GM23338 (cell line): ENCODE measurements around the gene ZC3H13.

Experiments
- CREB1 ChIP-seq: fragments of 250-450 bp; sonication (Bioruptor Pico); IDR thresholded peaks from 2 replicates; pipeline ENCODE4 v1.5.0; 2020; ENCODE audit warnings: low read depth, mild to moderate bottlenecking, moderate library complexity
- CTCF ChIP-seq, 2 experiments: fragments of 200-600 bp in 1 of 2; sonication (generic) in 1 of 2; conservative IDR thresholded peaks; 2 replicates each; pipeline versions ENCODE4 v1.5.1 to v1.6.1; 2016 to 2017; ENCODE audit warnings: antibody characterized with exemption in 2 of 2, low read depth in 2 of 2, mild to moderate bottlenecking in 2 of 2, moderate library complexity in 1 of 2
- EZH2 ChIP-seq: fragments of 200-600 bp; sonication (generic); IDR thresholded peaks from one replicate; pipeline ENCODE4 v1.8.0; 2017; ENCODE audit warnings: antibody characterized with exemption, mild to moderate bottlenecking, low read depth; ENCODE audit not compliant: unreplicated experiment
- EZH2phosphoT487 ChIP-seq: fragments of 200-600 bp; sonication (generic); IDR thresholded peaks from one replicate; pipeline ENCODE4 v1.8.1; 2018; ENCODE audit warnings: antibody characterized with exemption; ENCODE audit not compliant: unreplicated experiment
- NANOG ChIP-seq: IDR thresholded peaks from 2 replicates; pipeline ENCODE4 v1.6.1; 2016; ENCODE audit warnings: antibody characterized with exemption, borderline replicate concordance
- POLR2AphosphoS5 ChIP-seq: IDR thresholded peaks from 2 replicates; pipeline ENCODE4 v1.6.1; 2016; ENCODE audit warnings: antibody characterized with exemption, low read depth
- REST ChIP-seq: IDR thresholded peaks from one replicate; pipeline ENCODE4 v1.6.1; 2018; ENCODE audit warnings: antibody characterized with exemption; ENCODE audit not compliant: unreplicated experiment
- ZNF114 ChIP-seq: fragments of 250-450 bp; sonication (Bioruptor Pico); IDR thresholded peaks from 2 replicates; pipeline ENCODE4 v1.5.0; 2020; ENCODE audit warnings: mild to moderate bottlenecking, moderate library complexity

GRCh38 chr13:46050771-46051170, 1.8 kb downstream of the ZC3H13 start:
- TF ChIP-seq CTCF (conservative IDR thresholded peaks at IDR 0.05; ENCODE audit: low read depth in 2 of 2) (no peak), EZH2 (no peak), CREB1 (CRISPR knock-in tag) (no peak), POLR2AphosphoS5 (no peak), REST (no peak), ZNF114 (no peak), EZH2phosphoT487 (no peak), NANOG (no peak)
